H9 (cell line): Measurements from ENCODE around the gene DISC1. TPM values are rescaled to one million over a fixed set of nuclear protein-coding genes. Genes with fewer than 3 reads are reported as not detected.

ENCODE experiments used
- DNase-seq: peaks from one replicate; pipeline ENCODE4 v3.0.0-alpha.2; 2017
- H2AFZ ChIP-seq: one replicate; pipeline ENCODE4 v1.6.1; 2013; ENCODE audit warnings: mild to moderate bottlenecking, low read length, control low read depth, moderate library complexity
- H2AK5ac ChIP-seq: 2 replicates; pipeline ENCODE4 v1.6.1; 2013; ENCODE audit warnings: low read length, control low read depth, mixed read lengths; ENCODE audit not compliant: insufficient read length
- H2BK120ac ChIP-seq: one replicate; pipeline ENCODE4 v1.6.1; 2013; ENCODE audit warnings: low read depth, mild to moderate bottlenecking, low read length, control low read depth, inconsistent platforms; ENCODE audit not compliant: poor library complexity, severe bottlenecking
- H2BK12ac ChIP-seq: 2 replicates; pipeline ENCODE4 v1.6.1; 2013; ENCODE audit warnings: low read length, control low read depth, mixed read lengths, low read depth; ENCODE audit not compliant: insufficient read length
- H2BK15ac ChIP-seq: 2 replicates; pipeline ENCODE4 v1.6.1; 2013; ENCODE audit warnings: low read depth, low read length, control low read depth
- H2BK20ac ChIP-seq: one replicate; pipeline ENCODE4 v1.6.1; 2013; ENCODE audit warnings: low read depth, mild to moderate bottlenecking, low read length, control low read depth, inconsistent platforms; ENCODE audit not compliant: poor library complexity, severe bottlenecking
- H2BK5ac ChIP-seq: 2 replicates; pipeline ENCODE4 v1.6.1; 2013; ENCODE audit warnings: low read length, control low read depth, mixed read lengths; ENCODE audit not compliant: insufficient read length
- H3K14ac ChIP-seq: 2 replicates; pipeline ENCODE4 v1.6.1; 2013; ENCODE audit warnings: low read length, control low read depth; ENCODE audit not compliant: insufficient read depth
- H3K18ac ChIP-seq: 2 replicates; pipeline ENCODE4 v1.6.1; 2013; ENCODE audit warnings: low read depth, mild to moderate bottlenecking, mixed read lengths, low read length, control low read depth; ENCODE audit not compliant: insufficient read length
- H3K23ac ChIP-seq: 2 replicates; pipeline ENCODE4 v1.6.1; 2013; ENCODE audit warnings: low read length, control low read depth, mixed read lengths, low read depth; ENCODE audit not compliant: insufficient read length
- H3K23me2 ChIP-seq: 2 replicates; pipeline ENCODE4 v1.6.1; 2013; ENCODE audit warnings: low read depth, mild to moderate bottlenecking, mixed read lengths, low read length, control low read depth; ENCODE audit not compliant: insufficient read length, poor library complexity, severe bottlenecking
- H3K27ac ChIP-seq: 2 replicates; pipeline ENCODE4 v1.5.1; 2013; ENCODE audit warnings: low read length, control low read depth, mixed read lengths, low read depth; ENCODE audit not compliant: insufficient read length
- H3K27me3 ChIP-seq: 2 replicates; pipeline ENCODE4 v1.6.1; 2013; ENCODE audit warnings: low read length, control low read depth, inconsistent platforms; ENCODE audit not compliant: insufficient read depth
- H3K4ac ChIP-seq: 2 replicates; pipeline ENCODE4 v1.6.1; 2013; ENCODE audit warnings: low read depth, mild to moderate bottlenecking, control low read depth, inconsistent platforms, low read length, moderate library complexity
- H3K4me1 ChIP-seq: 2 replicates; pipeline ENCODE4 v1.6.1; 2013; ENCODE audit warnings: low read length, control low read depth, inconsistent platforms; ENCODE audit not compliant: insufficient read depth
- H3K4me2 ChIP-seq: 2 replicates; pipeline ENCODE4 v1.6.1; 2013; ENCODE audit warnings: low read length, control low read depth, mixed read lengths; ENCODE audit not compliant: insufficient read length, insufficient read depth
- H3K56ac ChIP-seq: 2 replicates; pipeline ENCODE4 v1.6.1; 2013; ENCODE audit warnings: low read depth, mild to moderate bottlenecking, mixed read lengths, low read length, control low read depth; ENCODE audit not compliant: insufficient read length
- H3K79me1 ChIP-seq: 2 replicates; pipeline ENCODE4 v1.6.1; 2013; ENCODE audit warnings: low read depth, mild to moderate bottlenecking, moderate library complexity, low read length, control low read depth, inconsistent platforms; ENCODE audit not compliant: insufficient read depth, poor library complexity, severe bottlenecking
- H3K79me2 ChIP-seq: 2 replicates; pipeline ENCODE4 v1.6.1; 2013; ENCODE audit warnings: low read length, control low read depth, inconsistent platforms; ENCODE audit not compliant: insufficient read depth
- H3K9ac ChIP-seq: 2 replicates; pipeline ENCODE4 v1.6.1; 2013; ENCODE audit warnings: low read length, control low read depth, mixed read lengths; ENCODE audit not compliant: insufficient read length; ENCODE audit errors: extremely low read depth
- H3K9me3 ChIP-seq: one replicate; pipeline ENCODE4 v1.6.1; 2013; ENCODE audit warnings: low read depth, low read length, inconsistent platforms; ENCODE audit not compliant: control insufficient read depth
- H3T11ph ChIP-seq: one replicate; pipeline ENCODE4 v1.6.1; 2013; ENCODE audit warnings: mild to moderate bottlenecking, low read length, control low read depth, inconsistent platforms
- H4K20me1 ChIP-seq: one replicate; pipeline ENCODE4 v1.6.1; 2013; ENCODE audit not compliant: control insufficient read depth, insufficient read length, insufficient read depth
- H4K5ac ChIP-seq: 2 replicates; pipeline ENCODE4 v1.6.1; 2013; ENCODE audit warnings: low read depth, mild to moderate bottlenecking, mixed read lengths, low read length, control low read depth; ENCODE audit not compliant: insufficient read length
- H4K8ac ChIP-seq: replicated peaks from 2 replicates; pipeline ENCODE4 v1.6.1; 2013; ENCODE audit warnings: low read length, control low read depth, mixed read lengths, low read depth; ENCODE audit not compliant: insufficient read length
- H4K91ac ChIP-seq: 2 replicates; pipeline ENCODE4 v1.6.1; 2013; ENCODE audit warnings: low read depth, mild to moderate bottlenecking, moderate library complexity, mixed read lengths, low read length, control low read depth; ENCODE audit not compliant: insufficient read length
- H3K27ac Mint-ChIP-seq, 3 experiments: 2 replicates in 2 of 3; 3 replicates in 1 of 3; pipeline ENCODE4 v1.8.0; 2020 to 2021; ENCODE audit warnings: mixed read lengths in 3 of 3, mild to moderate bottlenecking in 1 of 3, moderate library complexity in 1 of 3
- H3K27me3 Mint-ChIP-seq: 2 replicates; pipeline ENCODE4 v1.8.0; 2021; ENCODE audit warnings: low read depth, mild to moderate bottlenecking, moderate library complexity, mixed read lengths
- H3K36me3 Mint-ChIP-seq, 3 experiments: 2 replicates in 2 of 3; 3 replicates in 1 of 3; pipeline ENCODE4 v1.8.0; 2020 to 2021; ENCODE audit warnings: low read depth in 3 of 3, mixed read lengths in 3 of 3; ENCODE audit not compliant: insufficient read depth in 1 of 3
- H3K4me1 Mint-ChIP-seq, 2 experiments: 2 replicates each; pipeline ENCODE4 v1.8.0; 2020; ENCODE audit warnings: mixed read lengths in 2 of 2
- H3K4me3 Mint-ChIP-seq, 2 experiments: 2 replicates in 1 of 2; 3 replicates in 1 of 2; pipeline ENCODE4 v1.8.0; 2020 to 2021; ENCODE audit warnings: mild to moderate bottlenecking in 2 of 2, mixed read lengths in 2 of 2, moderate library complexity in 1 of 2
- H3K9me3 Mint-ChIP-seq, 2 experiments: 2 replicates in 1 of 2; 3 replicates in 1 of 2; pipeline ENCODE4 v1.8.0; 2020; ENCODE audit warnings: mild to moderate bottlenecking in 2 of 2, mixed read lengths in 2 of 2, moderate library complexity in 1 of 2
- CTCF ChIP-seq: fragments of 200-600 bp; sonication (generic); conservative IDR thresholded peaks from 3 replicates; pipeline ENCODE4 v1.8.0; 2021; ENCODE audit warnings: antibody characterized with exemption, mild to moderate bottlenecking
- WGBS: extraction: QIAGEN DNeasy Blood & Tissue Kit; methylation state at CpG from one replicate; pipeline ENCODE4 v1.1.7; 2013; ENCODE audit warnings: missing lambda C conversion rate, low lambda C conversion rate, mixed read lengths; ENCODE audit not compliant: insufficient read length; ENCODE audit errors: extremely low coverage; 5-methylcytosine and 5-hydroxymethylcytosine counted together
- total RNA-seq: library from RNA; stranded (reverse); gene quantifications from 2 replicates; pipeline ENCODE4 v1.2.1, GENCODE V29; 2021

Gene DISC1
- total RNA-seq, 1 experiment from 2014 or later: 2.5 TPM

GRCh38 chr1:231935856-231936255, 309.3 kb downstream of the DISC1 start:
- no peak overlapping the region for H2BK15ac ChIP-seq
- H2AK5ac ChIP-seq: no peak overlapping the region
- H3K9me3 Mint-ChIP-seq: peaks cover 4 to 8% of the 10 kb centered on the region in 2 experiments; a peak in 4 of 5 replicates
- no peaks in the 10 kb centered on the region for H3K79me2 ChIP-seq
- H2AFZ ChIP-seq: no peak overlapping the region
- no peak overlapping the region for H2BK12ac ChIP-seq
- H4K20me1 ChIP-seq: no peaks in the 10 kb centered on the region
- no peak overlapping the region for H4K5ac ChIP-seq
- H3K27ac Mint-ChIP-seq: no peak overlapping the region; a peak in 1 of 7 replicates
- H3K4me1 Mint-ChIP-seq: peaks cover 7 to 8% of the 10 kb centered on the region in 2 experiments; a peak in 3 of 4 replicates
- H3K9me3 ChIP-seq: no peaks in the 10 kb centered on the region
- H3K14ac ChIP-seq: no peak overlapping the region
- no peak overlapping the region for H3K23ac ChIP-seq
- H3K4me1 ChIP-seq: no peaks in the 10 kb centered on the region
- no peak overlapping the region for H2BK120ac ChIP-seq
- H3K56ac ChIP-seq: no peak overlapping the region
- H3K36me3 Mint-ChIP-seq: peaks cover 0 to 11% (median 4%) of the 10 kb centered on the region in 3 experiments; a peak in 3 of 7 replicates
- no peak overlapping the region for H3K4me2 ChIP-seq
- no peak overlapping the region for H2BK5ac ChIP-seq
- H3K9ac ChIP-seq: no peak overlapping the region
- no peak overlapping the region for H3T11ph ChIP-seq
- no peak overlapping the region for H4K8ac ChIP-seq
- no peaks in the 10 kb centered on the region for H3K23me2 ChIP-seq
- H3K4ac ChIP-seq: no peak overlapping the region
- DNase-seq: no peak
- no peaks in the 10 kb centered on the region for H3K79me1 ChIP-seq
- H3K18ac ChIP-seq: no peak overlapping the region
- no CpG with 5 or more reads among the region's 7 CpGs for WGBS
- peaks cover 10% of the 10 kb centered on the region for H3K27me3 Mint-ChIP-seq
- H2BK20ac ChIP-seq: no peak overlapping the region
- no peak overlapping the region for H3K4me3 Mint-ChIP-seq
- no peak overlapping the region for H3K27ac ChIP-seq
- no peak for TF ChIP-seq CTCF
- no peaks in the 10 kb centered on the region for H3K27me3 ChIP-seq
- H4K91ac ChIP-seq: no peak overlapping the region
